ENCODE results near the gene HNRNPUL1. TPM values are rescaled to one million over a fixed set of nuclear protein-coding genes. Genes with fewer than 3 reads are reported as not detected.
A peak's percentile ranks its signal among the peaks of the same experiment; 100 is the strongest.

Gene HNRNPUL1
- total RNA-seq = 154 and 177 TPM in 2 replicates

DNA sequence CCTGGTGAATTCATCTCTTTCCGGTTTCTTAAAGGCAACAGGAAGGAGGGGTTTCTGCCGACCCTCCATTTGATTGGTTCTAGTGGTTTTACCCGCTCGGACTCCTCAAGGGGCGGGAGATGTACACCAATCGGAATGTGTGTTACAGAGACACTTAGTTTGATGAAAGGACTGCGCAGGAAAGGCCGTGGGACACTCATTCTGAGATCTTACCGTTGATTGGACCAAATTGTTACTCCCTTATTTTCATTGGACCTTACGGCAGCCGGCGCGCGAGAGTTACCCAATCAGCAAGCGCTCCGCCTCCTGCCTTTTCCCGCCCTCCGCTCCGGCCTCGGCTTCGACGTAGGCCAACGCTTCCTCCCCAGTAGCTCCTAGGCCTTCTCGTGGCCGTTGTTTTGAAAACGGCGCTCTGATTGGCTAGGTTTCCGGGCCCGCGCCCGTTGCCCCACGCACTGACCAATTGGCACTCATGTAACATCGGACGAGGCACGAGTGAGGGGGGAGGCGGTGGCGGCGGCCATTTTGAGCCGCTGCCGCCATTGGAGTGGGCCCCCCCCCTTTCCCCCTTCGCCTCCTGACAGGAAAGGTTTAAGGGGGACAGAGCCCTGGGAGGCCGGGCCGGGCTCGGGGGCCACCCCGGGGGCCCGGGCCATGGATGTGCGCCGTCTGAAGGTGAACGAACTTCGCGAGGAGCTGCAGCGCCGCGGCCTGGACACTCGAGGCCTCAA, at the start of gene HNRNPUL1:
Gene HNRNPUL1, plus strand, starts transcription at position 523 of the 731 bp plus-strand sequence. Its CDS starts 132 bp downstream, at position 655.
- DNase-seq (ENCODE audit: low read depth) = peak; percentile 100
- TF ChIP-seq, protein P1, sequence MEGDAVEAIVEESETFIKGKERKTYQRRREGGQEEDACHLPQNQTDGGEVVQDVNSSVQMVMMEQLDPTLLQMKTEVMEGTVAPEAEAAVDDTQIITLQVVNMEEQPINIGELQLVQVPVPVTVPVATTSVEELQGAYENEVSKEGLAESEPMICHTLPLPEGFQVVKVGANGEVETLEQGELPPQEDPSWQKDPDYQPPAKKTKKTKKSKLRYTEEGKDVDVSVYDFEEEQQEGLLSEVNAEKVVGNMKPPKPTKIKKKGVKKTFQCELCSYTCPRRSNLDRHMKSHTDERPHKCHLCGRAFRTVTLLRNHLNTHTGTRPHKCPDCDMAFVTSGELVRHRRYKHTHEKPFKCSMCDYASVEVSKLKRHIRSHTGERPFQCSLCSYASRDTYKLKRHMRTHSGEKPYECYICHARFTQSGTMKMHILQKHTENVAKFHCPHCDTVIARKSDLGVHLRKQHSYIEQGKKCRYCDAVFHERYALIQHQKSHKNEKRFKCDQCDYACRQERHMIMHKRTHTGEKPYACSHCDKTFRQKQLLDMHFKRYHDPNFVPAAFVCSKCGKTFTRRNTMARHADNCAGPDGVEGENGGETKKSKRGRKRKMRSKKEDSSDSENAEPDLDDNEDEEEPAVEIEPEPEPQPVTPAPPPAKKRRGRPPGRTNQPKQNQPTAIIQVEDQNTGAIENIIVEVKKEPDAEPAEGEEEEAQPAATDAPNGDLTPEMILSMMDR (conservative IDR thresholded peaks at IDR 0.05; ENCODE audit: low read depth, low read length) = peak; percentile 42
- peak within 1 kb of the TSS; percentile 91 for H3K4me3 ChIP-seq (ENCODE audit: low read depth, low read length)

GRCh38 chr19:41217741-41218140, 46.4 kb upstream of the HNRNPUL1 start:
- DNase-seq (ENCODE audit: low read depth) = no peak
- TF ChIP-seq, protein P1 (conservative IDR thresholded peaks at IDR 0.05; ENCODE audit: low read depth, low read length) = no peak
- no peak overlapping the region for H3K4me3 ChIP-seq (ENCODE audit: low read depth, low read length)

DNA sequence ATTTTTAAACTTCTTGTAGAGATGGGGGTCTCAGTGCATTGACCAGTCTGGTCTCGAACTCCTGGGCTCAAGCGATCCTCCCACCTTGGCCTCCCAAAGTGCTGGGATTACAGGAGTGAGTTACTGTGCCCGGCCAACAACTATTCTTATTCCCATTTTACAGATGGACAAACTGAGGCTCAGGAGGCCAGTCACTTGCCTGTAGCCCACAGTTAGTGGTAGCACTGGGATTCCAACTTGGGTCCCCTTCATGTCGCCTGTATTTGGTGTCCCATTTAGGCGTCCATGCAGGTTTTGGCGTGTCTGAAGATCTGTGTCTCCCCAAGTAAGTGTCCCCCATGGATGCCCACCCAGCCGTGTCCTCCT, 45.9 kb upstream of the HNRNPUL1 start:
- DNase-seq (ENCODE audit: low read depth) = no peak
- TF ChIP-seq, protein P1 (conservative IDR thresholded peaks at IDR 0.05; ENCODE audit: low read depth, low read length) = no peak
- H3K4me3 ChIP-seq (ENCODE audit: low read depth, low read length) = peak overlapping the region; percentile 85

DNA sequence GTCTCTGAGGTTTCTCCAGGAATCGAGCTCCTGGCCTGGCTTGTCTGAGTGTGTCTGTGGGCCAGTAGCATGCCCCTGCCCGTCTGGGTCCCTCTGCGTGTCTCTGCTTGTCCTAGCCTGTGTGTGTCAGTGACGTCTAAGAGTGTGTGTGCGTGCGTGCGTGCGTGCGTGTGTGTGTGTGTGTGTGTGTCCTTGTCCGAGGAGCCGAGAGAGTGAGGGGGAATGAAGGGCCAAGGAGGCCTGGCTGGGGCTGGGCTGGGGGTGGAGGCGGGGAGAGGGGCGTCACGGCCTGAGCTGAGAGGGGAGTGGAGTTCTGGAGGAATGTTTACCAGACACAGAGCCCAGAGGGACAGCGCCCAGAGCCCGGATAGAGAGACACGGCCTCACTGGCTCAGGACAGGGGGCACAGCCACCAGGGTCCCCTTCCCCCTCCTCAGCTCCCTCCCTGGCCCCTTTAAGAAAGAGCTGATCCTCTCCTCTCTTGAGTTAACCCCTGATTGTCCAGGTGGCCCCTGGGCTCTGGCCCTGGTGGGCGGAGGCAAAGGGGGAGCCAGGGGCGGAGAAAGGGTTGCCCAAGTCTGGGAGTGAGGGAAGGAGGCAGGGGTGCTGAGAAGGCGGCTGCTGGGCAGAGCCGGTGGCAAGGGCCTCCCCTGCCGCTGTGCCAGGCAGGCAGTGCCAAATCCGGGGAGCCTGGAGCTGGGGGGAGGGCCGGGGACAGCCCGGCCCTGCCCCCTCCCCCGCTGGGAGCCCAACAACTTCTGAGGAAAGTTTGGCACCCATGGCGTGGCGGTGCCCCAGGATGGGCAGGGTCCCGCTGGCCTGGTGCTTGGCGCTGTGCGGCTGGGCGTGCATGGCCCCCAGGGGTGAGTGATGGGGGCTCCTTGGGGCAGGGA, 45.3 kb upstream of the HNRNPUL1 start, which contains the start of gene AXL:
Gene AXL, plus strand, starts transcription at position 609 of the 893 bp plus-strand sequence. Its CDS starts 170 bp downstream, at position 779.
- peak within 1 kb of the TSS; percentile 85 for H3K4me3 ChIP-seq (ENCODE audit: low read depth, low read length)
- TF ChIP-seq, protein P1 (conservative IDR thresholded peaks at IDR 0.05; ENCODE audit: low read depth, low read length) = no peak
- DNase-seq (ENCODE audit: low read depth) = no peak

GRCh38 chr19:41219924-41220567, 44.1 kb upstream of the HNRNPUL1 start:
- peak overlapping the region; percentile 85 for H3K4me3 ChIP-seq (ENCODE audit: low read depth, low read length)
- TF ChIP-seq, protein P1 (conservative IDR thresholded peaks at IDR 0.05; ENCODE audit: low read depth, low read length) = no peak
- no peak for DNase-seq (ENCODE audit: low read depth)

- H3K4me3 ChIP-seq (ENCODE audit: low read depth, low read length) = peak overlapping the region; percentile 85
- TF ChIP-seq, protein P1 (conservative IDR thresholded peaks at IDR 0.05; ENCODE audit: low read depth, low read length) = no peak
These were observed 43.4 kb upstream of the HNRNPUL1 start for GRCh38 chr19:41220811-41221210.

More at GRCh38 chr19:41220811-41221210, 43.4 kb upstream of the HNRNPUL1 start:
- DNase-seq (ENCODE audit: low read depth) = no peak

Data from epithelial cell of proximal tubule (primary cell).